Skin of body (tissue), 2 donors: ENCODE data around the gene KLF7. TPM values are rescaled to one million over a fixed set of nuclear protein-coding genes. Genes with fewer than 3 reads are reported as not detected.

Experiments
- DNase-seq: peaks from one replicate; lab custom pipeline; 2025; lab: John Stamatoyannopoulos, UW
- total RNA-seq: library from RNA; depleted of rRNA; stranded (reverse); fragments of >200 nt; gene quantifications from one replicate; pipeline ENCODE4 v1.2.3, GENCODE V29; 2014

KLF7 gene
- total RNA-seq = 13.6 TPM

DNA sequence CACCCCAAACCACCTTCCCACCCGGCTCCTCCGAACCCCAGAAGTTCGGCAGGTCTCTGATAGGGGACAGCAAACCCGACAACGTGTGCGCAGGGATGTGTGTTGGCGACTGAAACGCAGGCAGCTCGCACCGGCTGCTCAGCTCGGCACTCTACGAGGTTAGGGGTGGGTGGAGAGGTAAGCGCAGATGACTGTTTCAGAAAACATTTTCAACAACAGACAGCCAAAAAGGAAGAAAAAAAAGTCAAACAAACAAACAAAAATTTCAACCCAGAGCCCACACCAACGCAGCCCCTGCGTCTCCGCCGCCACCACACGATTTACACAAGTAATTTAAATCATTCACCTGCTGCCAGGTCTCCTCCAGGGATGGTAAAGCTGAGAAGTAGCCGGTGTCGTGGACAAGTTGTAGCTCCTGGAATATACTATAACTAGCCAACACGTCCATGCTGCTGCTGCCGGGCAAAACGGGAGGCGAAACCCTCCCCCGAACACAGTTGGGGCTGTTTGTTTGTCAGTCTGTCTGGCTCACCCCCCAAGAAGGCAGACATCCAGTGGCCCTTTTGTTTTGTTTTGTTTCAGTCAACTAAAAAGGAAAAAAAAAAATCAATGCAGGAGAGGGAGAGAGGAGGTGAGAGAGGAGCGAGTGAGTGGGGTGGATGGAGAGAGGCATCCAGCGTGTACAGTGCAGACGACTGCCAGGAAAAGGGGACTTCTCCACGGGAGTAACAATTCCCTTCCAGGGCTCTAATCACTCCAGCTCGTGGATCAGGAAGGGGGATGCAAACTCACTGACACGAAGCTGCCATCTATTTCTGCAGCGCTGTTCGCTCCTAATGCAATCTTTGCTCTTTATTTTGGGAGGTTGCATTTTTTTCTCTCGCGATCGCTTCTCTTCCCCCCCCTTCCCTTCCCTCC lies at the start of gene KLF7:
KLF7 (minus strand) TSS at position 828 of the 918 bp plus-strand sequence; CDS start at position 448, 380 bp downstream.
- DNase-seq = peak; percentile 70

DNA sequence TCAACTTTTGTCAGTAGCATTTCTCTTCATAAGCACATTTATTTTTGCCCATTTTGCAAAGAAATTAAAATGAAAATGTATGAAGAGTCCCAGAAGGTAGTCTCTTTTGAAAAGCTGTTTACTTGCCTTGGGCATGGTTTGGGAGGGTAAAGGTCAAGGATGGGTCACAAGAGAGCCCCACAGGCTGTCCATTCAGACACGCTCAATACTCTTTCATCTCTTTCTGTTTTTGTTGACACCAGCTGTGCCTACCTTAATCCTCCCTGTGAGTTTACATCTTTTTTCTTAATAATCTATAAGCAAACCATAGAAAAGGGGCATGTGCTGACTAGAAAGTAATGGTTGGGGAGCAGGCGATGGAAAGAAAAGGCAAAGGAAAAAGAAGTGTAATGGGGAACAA lies 49.6 kb upstream of the KLF7 start:
- no peak for DNase-seq

DNA sequence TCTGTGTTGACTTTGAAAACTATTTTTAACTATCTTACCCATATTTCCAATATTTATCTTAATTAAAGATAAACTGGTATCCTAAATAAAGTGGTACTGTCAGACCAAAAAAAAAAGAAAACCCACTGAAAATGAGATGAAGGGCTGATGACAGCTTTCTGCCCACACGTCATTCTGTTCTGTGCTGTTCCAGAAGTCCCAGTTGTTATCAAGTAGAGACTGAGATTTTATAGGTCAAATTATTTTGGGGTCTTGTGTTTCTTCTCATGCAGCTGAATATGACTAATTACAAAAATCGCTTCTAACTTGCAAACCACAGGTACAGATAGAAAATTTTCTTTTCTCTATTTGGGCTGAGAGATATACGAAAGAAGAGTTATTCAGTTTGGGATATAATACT lies 48.7 kb upstream of the KLF7 start:
- no peak for DNase-seq

DNA sequence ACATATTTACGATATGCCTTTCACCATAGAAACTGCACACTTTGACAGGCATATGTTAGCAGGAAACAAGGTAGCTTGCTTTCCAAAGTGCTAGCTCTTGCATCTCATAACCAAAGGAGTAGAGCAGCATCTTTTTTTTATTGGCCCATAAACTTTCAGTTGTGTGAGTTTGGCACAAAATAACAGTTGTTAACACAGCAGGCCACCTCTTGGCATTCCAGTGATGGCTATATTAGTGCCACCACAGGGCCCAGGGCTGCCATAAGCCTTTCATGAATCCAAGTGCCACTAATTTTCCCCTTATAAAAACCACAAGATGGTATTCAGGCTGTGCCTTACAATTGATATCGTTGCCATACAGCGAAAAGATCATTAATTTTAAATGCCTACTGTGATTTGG lies 40.3 kb upstream of the KLF7 start:
- DNase-seq = no peak

DNA sequence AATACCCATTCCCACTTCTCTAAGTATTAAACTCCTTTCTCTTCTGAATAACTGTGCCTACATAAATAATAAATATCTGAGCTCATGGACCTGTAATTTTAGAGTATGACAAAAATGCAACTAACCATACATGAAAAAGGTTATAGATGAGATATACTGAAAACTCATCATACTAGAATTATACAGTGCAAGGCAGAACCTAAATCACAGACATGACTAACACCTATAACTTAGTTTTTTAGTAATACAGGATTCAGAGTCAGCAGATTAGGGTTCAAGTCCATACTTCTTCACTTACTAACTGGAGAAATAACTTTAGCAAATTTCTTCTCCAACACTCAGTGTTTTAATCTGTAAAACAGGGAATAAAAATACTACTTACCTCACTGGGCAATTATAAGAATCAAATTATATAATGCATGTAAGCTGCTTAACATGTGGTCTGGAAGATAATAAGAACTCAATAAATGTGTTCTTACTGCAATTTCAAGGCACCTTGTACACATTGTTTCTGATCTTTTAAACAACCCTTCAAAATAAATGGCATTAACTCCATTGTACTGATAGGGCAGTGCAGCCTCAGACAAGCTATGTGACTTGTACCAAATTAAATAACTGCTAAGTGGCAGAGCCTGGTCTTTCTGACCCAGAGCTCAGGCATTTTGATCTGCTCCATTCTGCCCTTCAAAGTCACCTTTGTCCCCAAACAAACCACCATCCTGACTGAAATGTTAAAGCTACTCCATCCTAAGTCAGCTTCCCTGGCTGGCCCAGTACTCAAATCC lies 39.6 kb upstream of the KLF7 start:
- no peak for DNase-seq

DNA sequence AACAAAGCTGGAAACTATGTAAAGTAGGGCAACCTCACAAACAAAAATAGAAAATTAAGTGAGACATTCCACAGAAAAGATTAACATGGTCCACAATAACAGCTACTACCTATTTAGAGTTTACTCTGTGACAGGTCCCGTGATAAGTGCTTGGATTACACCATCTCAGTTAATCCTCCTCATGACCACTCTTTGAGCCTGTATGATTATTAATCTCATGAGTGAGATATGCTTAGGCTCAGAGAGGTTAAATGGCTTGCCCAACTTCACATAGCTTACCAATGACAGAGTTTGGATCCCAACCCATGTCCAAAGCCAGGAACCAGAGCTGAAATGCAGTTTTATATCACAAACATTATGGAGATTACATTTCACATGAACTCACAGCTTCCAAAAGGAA lies 37.3 kb upstream of the KLF7 start:
- DNase-seq = no peak

DNA sequence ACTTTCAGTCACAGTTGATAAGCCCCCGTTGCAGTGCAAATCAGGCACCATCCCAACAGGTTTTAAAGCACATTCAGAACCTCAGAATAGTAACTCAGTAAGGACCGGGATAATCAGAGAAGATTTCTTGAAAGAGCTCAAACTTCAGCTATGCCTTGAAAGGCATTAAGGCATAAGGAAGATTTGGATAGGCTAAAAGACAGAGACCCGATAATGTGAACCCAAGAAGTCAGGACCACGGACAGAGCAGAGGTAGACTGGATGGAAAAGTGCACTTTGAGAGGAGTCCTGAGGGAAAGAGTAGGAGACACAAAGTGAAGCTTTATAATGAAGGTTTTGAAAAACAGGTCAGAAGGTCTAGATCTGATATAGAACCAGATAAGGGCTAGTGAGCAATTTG lies 36.9 kb upstream of the KLF7 start:
- no peak for DNase-seq

DNA sequence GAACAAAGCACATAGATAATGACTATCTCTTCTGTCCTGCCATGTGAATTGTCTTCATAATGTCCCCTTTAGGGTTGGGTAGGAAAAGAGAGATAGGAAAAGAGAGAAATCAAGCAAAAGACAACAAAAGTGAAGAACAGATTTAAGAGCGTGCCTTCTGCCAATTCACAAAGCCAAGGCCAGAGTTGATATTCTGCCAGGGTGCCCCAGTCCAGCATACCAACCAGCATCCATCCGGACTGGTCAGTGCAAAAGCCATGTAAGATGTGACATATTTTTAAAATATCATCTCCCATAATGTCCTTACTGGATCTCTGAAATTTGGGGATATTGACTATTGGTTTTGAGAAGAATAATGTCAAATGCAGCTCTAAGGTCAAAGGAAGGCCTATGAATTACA lies 35.7 kb upstream of the KLF7 start:
- no peak for DNase-seq

DNA sequence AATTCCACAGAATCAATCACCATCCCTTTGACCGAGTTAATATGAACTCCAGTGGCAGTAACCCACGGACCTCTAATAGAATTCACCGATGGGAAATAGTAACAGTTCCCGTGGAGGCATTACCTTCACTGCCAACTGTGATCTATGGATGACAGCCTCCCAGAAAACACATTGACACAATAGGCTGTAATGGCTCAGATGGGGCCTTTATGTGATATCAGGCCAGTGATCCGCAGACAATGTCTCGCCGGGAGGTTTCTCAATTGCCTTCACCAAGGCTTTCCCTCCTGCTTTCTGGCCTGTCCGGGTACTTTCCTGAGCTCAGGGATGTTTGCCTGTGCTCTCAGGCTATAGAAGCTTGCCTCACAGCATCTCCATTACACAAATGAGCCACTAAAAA lies 34.4 kb upstream of the KLF7 start:
- no peak for DNase-seq

DNA sequence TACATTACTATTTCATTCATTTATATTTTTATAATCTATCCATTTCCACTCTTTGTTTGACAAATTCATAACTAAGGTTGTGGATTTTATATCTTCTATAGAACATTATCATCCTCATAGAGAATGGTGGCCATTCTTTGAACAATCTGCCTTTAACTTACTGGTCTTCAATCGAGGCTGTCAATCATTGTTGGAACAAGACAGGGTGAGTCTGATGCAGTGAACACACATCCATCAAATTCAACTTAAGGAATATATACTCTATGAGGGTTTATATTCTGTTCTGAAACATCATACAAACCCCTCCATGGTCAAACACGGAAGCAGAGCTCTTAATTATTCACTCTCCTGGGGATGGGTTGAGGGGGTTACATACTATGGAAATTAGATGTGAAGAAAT lies 28.3 kb upstream of the KLF7 start:
- DNase-seq = no peak

DNA sequence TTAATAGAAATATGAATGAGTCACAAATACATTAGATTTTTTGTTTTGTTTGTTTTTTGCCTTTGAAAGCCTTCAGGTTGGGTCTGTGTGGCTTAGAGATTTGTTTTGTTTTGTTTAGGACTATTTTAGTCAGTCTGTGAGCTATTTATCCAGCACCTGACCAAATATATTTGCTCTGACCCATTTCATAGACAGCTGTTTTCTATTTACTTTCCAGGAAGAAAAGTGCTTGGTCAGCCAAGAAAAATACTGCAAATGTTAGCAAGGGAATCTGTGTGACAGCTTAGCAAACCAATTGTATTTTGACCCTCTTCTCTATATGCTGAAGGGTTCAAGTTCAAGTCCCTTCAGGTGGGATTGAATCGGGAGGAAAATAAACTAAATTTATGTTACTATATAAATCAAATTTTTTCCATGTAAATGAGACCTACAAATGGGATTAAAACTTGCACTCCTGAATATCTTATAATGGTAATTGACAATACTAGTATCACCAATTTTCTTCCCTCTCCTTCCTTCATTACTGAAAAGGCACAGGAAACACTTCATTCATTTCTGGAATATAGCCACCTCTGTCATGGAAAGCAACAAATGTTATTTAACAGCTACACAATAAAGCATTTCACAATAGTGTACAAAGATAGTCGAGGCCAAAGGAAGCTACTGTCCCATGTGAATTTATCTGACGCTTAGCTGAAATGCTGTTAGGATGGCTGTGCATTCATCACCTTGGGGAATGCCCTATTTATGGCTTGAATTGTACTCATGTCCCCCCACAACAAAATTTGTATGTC lies 23.1 kb upstream of the KLF7 start:
- peak; percentile 25 for DNase-seq

DNA sequence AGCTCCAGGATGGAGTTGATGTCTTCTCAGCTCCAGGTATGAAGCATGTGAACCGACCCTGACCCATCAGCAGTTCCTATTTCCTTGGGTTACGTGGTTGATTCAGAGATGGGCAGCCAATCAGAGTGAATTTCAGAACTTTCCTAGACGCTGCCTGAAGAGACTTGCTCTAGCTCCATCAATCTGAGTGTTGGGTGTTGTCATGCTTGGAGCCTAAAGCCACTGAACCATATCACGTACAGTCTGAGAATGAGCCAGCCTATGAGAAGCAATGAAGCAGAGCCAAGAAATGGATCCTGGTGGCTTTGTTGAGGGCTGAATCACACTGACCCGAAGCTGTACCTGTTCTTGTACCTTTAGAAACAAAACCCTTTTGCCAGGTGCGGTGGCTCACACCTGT lies 19.6 kb upstream of the KLF7 start:
- DNase-seq = no peak

DNA sequence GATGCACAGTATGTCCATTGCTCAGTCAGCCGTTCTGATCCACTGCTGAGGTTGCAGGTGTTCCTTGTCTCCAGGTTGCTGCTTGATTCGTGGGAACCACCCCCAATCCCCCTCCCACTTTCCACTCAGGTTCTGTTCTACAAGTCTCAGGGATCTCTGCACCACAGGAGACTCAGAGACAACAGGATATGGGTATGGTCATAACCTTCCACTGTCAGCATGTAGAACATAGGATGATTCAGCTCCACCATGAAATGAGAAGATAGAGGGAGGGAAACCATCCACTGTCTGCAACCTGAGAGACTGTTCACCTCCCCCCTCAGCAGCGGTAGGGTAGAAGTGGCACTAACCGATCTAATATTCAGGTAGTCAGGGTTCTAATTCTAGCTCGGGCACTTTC lies 19.0 kb upstream of the KLF7 start:
- no peak for DNase-seq

DNA sequence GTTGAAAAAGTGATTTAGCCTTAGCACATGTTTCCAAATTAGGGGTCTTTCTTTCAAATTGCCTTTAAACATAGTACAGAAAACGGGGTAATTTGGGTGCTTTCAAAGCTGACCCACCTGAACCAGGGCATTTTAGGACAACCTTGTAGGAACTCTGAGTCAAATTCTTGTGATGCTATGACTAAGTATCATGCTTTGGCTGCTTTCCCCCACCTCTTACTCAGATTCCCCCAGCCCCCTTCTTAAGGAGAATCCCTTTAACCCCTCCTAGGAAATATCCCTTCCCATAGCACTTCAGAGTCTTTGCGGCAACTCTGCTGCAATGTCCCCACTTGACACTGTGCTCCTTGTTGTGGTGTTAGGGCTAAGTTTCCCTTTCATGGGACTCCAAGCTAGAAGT lies 18.6 kb upstream of the KLF7 start:
- DNase-seq = no peak

DNA sequence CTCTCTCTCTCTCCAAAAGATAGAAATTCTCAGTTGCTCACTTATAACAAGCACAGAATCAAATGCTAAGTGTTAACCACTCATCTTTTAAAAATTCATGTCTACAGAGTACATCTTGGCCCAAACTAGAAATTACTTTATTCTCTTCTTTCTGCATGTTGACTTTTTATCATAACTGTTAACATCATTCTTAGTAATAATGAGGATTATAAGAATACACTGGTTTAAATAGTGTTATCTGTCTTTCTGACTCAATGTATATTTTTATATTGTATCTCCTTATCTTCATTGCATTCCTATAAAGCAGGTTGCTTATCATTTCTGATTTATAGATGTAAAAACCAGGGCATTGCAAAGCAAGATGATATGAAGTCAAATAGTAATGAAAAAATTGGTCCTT lies 17.8 kb upstream of the KLF7 start:
- DNase-seq = no peak

DNA sequence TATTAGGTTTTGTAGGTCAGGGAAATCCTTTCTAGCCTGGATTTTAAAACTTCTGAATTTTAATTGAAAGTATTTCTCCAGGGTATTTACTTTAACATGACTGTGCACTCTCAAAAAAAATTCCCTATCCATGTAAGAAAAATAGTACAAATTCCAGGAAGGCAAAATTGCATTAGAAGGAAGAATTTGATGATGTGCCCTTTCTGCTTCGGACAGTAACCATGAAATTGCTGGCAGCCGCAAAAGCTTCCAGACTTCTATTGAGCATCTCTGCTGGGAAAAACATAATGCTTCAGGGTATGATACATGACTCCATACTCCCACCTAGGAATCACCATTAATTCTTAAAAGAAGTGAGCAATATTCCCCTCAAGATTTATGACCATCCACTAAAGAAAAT lies 17.2 kb upstream of the KLF7 start:
- DNase-seq = no peak

DNA sequence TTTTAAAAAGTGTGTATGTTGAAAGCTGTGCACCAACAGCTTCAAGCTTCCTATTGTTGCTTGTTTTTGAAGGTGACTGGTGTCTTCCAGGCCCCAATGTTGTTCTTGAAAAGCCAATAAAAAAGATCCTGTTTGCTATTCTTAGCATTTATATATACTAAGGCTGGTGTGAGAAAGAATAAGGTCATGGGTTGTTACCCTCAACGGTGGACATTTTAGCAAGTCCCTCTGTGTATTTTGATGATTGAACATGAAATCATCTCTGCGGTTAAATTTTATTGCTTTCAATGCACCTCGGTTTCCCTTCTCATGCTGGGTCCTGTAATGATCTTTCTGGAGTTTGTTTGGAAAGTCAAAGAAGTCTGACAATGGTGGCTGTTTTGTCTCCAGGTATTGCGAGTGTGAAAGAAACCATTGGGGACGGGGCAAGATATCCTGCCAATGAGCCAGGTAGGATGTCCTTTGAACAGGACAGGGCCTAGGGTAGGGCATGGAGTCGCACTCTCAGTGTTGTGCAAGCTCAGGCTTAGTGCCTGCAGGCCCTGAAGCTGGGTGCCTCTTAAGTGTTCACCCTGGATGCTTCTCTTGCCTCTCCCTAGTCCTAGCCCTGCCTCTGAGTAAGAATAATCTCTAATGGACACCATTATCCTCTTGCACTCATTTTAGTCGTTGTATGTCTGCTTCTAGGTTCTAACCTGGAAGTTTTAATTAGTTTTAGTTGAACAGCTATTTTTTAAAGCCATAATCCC lies 16.0 kb upstream of the KLF7 start:
- no peak for DNase-seq

DNA sequence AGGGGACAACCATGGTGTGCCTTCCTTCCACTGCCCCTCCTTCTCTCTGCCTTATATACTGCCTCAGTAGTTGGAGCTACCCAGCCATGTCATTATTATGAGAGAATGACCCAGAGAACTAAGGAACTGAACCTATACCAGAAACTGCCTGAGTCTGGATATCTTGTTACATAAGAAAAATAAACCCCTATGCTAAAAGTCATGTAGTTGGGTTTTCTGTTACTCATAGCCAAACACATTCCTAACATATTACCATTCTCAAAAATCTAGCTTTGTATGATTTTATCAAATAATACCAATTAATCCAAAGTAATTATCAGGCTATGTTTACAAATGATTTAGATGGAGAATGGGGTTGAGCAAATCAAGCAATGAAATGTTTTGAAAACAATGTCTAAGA lies 15.0 kb upstream of the KLF7 start:
- no peak for DNase-seq

DNA sequence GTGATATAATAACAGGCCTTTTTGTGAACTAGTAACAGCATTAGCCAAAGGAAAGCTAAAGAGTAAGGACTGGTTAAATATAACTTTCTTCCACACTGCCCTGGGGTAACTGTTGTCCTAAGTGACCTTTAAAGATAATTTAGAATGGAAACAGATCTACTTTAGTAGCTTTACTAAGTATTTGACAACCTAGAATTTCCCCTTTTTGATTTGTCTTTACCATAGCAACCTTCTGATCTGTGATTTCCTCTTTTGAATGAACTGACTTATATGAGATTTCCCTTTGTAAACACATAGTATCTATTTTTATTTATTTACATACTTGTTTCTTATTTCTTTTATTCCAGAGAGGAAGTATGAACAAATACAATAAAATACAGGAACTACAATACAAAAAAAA lies 10.5 kb upstream of the KLF7 start:
- no peak for DNase-seq

DNA sequence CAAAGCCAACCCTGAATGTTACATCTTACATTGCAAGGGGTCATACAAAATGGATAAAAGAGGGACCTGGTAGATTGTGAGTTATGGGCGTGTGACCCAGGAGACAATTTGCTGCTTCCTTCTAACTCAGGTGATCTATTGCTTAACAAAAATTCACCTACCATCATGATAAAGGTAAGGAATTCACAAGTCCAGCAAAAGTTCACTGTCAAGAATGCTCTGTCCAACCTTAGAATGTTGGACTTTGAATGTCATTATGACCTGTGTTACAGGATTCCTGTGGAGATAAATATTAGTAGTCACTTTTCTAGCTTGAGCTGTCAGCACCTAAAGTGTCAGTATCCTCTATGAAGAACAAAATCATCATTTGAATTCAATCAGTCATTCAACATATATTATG lies 7.9 kb upstream of the KLF7 start:
- DNase-seq = no peak
